Endothelial cell of umbilical vein (primary cell): ENCODE measurements around the gene CLN3. TPM values are rescaled to one million over a fixed set of nuclear protein-coding genes. Genes with fewer than 3 reads are reported as not detected.

Experiments
- BruUV-seq: library from RNA; stranded (reverse); fragments of 400-500 nt; replicated peaks from 2 replicates; lab custom pipeline; 2021; lab: Mats Ljungman, UMichigan
- CTCF ChIA-PET: fragments of 300-600, 350-600 bp; sonication (Branson Sonifier 250); formaldehyde crosslinking; loops from one replicate; lab custom pipeline; 2021; ENCODE audit warnings: antibody characterized with exemption, inconsistent platforms; lab: Charles Lee
- POLR2A ChIA-PET: fragments of 300-600, 350-600 bp; sonication (Branson Sonifier 250); formaldehyde crosslinking; loops from one replicate; lab custom pipeline; 2021; ENCODE audit warnings: antibody characterized with exemption, inconsistent platforms; lab: Charles Lee
- DNase-seq: peaks from one replicate; pipeline ENCODE4 v3.0.0-alpha.2; 2011; ENCODE audit warnings: low read depth, low spot score
- FAIRE-seq: peaks from 2 replicates; lab custom pipeline; 2011; peaks lifted over from hg19 to GRCh38; lab: Jason Lieb, UNC
- H2AFZ ChIP-seq: 2 replicates; pipeline ENCODE4 v1.6.0; 2012; ENCODE audit warnings: low read depth, low read length, control low read depth, inconsistent platforms
- H3K27ac ChIP-seq: 2 replicates; pipeline ENCODE4 v1.5.1; 2011; ENCODE audit warnings: low read depth, mild to moderate bottlenecking, control low read depth, low read length, moderate library complexity; ENCODE audit not compliant: insufficient read depth
- H3K27me3 ChIP-seq, 2 experiments: 2 replicates each; pipeline versions ENCODE4 v1.6.0 to v1.6.1; 2011; ENCODE audit warnings: low read length in 2 of 2, mixed read lengths in 1 of 2; ENCODE audit not compliant: control insufficient read depth in 2 of 2, insufficient read depth in 2 of 2
- H3K36me3 ChIP-seq, 2 experiments: 2 replicates in 1 of 2; 3 replicates in 1 of 2; pipeline ENCODE4 v1.5.1; 2011; ENCODE audit warnings: low read length in 2 of 2, mild to moderate bottlenecking in 1 of 2, moderate library complexity in 1 of 2; ENCODE audit not compliant: control insufficient read depth in 2 of 2, insufficient read depth in 2 of 2; ENCODE audit errors: extremely low read depth in 1 of 2
- H3K4me1 ChIP-seq: 3 replicates; pipeline ENCODE4 v1.5.1; 2011; ENCODE audit warnings: mild to moderate bottlenecking, low read length; ENCODE audit not compliant: control insufficient read depth, insufficient read depth; ENCODE audit errors: extremely low read depth
- H3K4me2 ChIP-seq: 2 replicates; pipeline ENCODE4 v1.6.1; 2011; ENCODE audit warnings: low read length, control low read depth, mixed read lengths; ENCODE audit not compliant: insufficient read depth
- H3K4me3 ChIP-seq, 3 experiments: fragments of 200-600 bp in 1 of 3; sonication (generic), shearing (Covaris generic) in 1 of 3; replicated peaks in 1 of 3; 2 replicates each; pipeline ENCODE4 v1.5.1; 2011 to 2016; ENCODE audit warnings: control low read depth in 3 of 3, low read length in 3 of 3, mild to moderate bottlenecking in 2 of 3, inconsistent platforms in 1 of 3, low read depth in 1 of 3, moderate library complexity in 1 of 3; ENCODE audit not compliant: insufficient read depth in 1 of 3
- H3K79me2 ChIP-seq: 2 replicates; pipeline ENCODE4 v1.6.0; 2012; ENCODE audit warnings: low read length, inconsistent platforms; ENCODE audit not compliant: control insufficient read depth, insufficient read depth
- H3K9ac ChIP-seq: replicated peaks from 2 replicates; pipeline ENCODE3; 2011; ENCODE audit warnings: low read length, control low read depth; ENCODE audit not compliant: insufficient read depth; ENCODE audit errors: extremely low read depth
- H3K9me1 ChIP-seq: replicated peaks from 3 replicates; pipeline ENCODE4 v1.6.0; 2011; ENCODE audit warnings: mild to moderate bottlenecking, low read length; ENCODE audit not compliant: control insufficient read depth, insufficient read depth; ENCODE audit errors: extremely low read depth
- H3K9me3 ChIP-seq: replicated peaks from 2 replicates; pipeline ENCODE4 v1.5.1; 2012; ENCODE audit warnings: low read length, inconsistent platforms; ENCODE audit not compliant: control insufficient read depth, insufficient read depth
- H4K20me1 ChIP-seq: replicated peaks from 2 replicates; pipeline ENCODE3; 2011; ENCODE audit warnings: mild to moderate bottlenecking, low read length; ENCODE audit not compliant: control insufficient read depth, insufficient read depth; ENCODE audit errors: extremely low read depth
- CTCF ChIP-seq, 2 donors: IDR thresholded peaks; 1 replicate in 1 of 2; 2 replicates in 1 of 2; pipeline ENCODE4 v1.5.1; 2011; ENCODE audit warnings: low read length in 2 of 2, mild to moderate bottlenecking in 2 of 2, moderate library complexity in 2 of 2, control low read depth in 1 of 2, inconsistent platforms in 1 of 2, low read depth in 1 of 2; ENCODE audit not compliant: insufficient read depth in 1 of 2; ENCODE audit errors: extremely low read depth in 1 of 2
- EZH2 ChIP-seq: IDR thresholded peaks from 2 replicates; pipeline ENCODE4 v1.6.1; 2012; ENCODE audit warnings: borderline replicate concordance, low read depth, mild to moderate bottlenecking, moderate library complexity, low read length, inconsistent platforms; ENCODE audit not compliant: severe bottlenecking
- FOS ChIP-seq: IDR thresholded peaks from 2 replicates; pipeline ENCODE4 v1.6.1; 2011; ENCODE audit warnings: mild to moderate bottlenecking, low read length, moderate library complexity, borderline replicate concordance; ENCODE audit not compliant: insufficient read depth
- GATA2 ChIP-seq: IDR thresholded peaks from 2 replicates; pipeline ENCODE4 v1.7.0; 2011; ENCODE audit warnings: low read depth, mild to moderate bottlenecking, moderate library complexity, mixed read lengths, low read length; ENCODE audit not compliant: insufficient read length, insufficient read depth
- JUN ChIP-seq: IDR thresholded peaks from 2 replicates; pipeline ENCODE4 v1.6.1; 2011; ENCODE audit warnings: borderline replicate concordance, low read depth; ENCODE audit not compliant: insufficient read length, insufficient read depth
- MAX ChIP-seq: IDR thresholded peaks from 2 replicates; pipeline ENCODE4 v1.6.1; 2011; ENCODE audit not compliant: insufficient read depth, insufficient read length
- MYC ChIP-seq: IDR thresholded peaks from one replicate; pipeline ENCODE4 v1.6.1; 2011; ENCODE audit warnings: mild to moderate bottlenecking, low read depth, low read length
- POLR2A ChIP-seq: IDR thresholded peaks from 2 replicates; pipeline ENCODE4 v1.6.1; 2012; ENCODE audit warnings: low read depth, mild to moderate bottlenecking, control low read depth, low read length
- POLR2AphosphoS5 ChIP-seq: IDR thresholded peaks from 2 replicates; pipeline ENCODE4 v1.6.1; 2012; ENCODE audit warnings: low read depth, mild to moderate bottlenecking, control low read depth, low read length, moderate library complexity; ENCODE audit not compliant: insufficient read depth
- dilution Hi-C: fragments of 300-500 bp; cut with MboI; formaldehyde crosslinking; loops from one replicate; pipeline ENCODE4 v1.15.0; 2019; ENCODE audit warnings: low sequenced_read_pairs; ENCODE audit not compliant: extremely low pct_ligation_motif_present
- intact Hi-C: fragments of 100-400 bp; cut with micrococcal nuclease; formaldehyde crosslinking; loops from one replicate; pipeline ENCODE4 v1.10.0; 2022
- polyA plus RNA-seq, 4 experiments: library from polyadenylated mRNA; depleted of rRNA in 3 of 4; stranded (reverse) in 3 of 4; unstranded in 1 of 4; fragments of >200 nt; gene quantifications; 2 replicates each; pipeline versions ENCODE4 v1.2.1 to v1.2.3, GENCODE V29; 2011 to 2012; ENCODE audit warnings: missing spikeins in 1 of 4
- total RNA-seq: library from RNA; stranded (reverse); gene quantifications from 2 replicates; pipeline ENCODE4 v1.2.3, GENCODE V29; 2021

Gene CLN3
- total and polyA plus RNA-seq, 2 donors (not counting 3 experiments of a cell fraction or from before 2014, with no cell fraction given) = 40.2 to 76.1 TPM

- FAIRE-seq (no peak), DNase-seq (no peak)
- Histone ChIP-seq H3K27me3 (no peaks in the 10 kb centered on the region), H3K9me1 (no peaks in the 10 kb centered on the region), H3K4me1 (no peaks in the 10 kb centered on the region), H3K79me2 (no peaks in the 10 kb centered on the region), H4K20me1 (no peaks in the 10 kb centered on the region), H2AFZ (no peak overlapping the region), H3K9me3 (no peaks in the 10 kb centered on the region), H3K36me3 (no peaks in the 10 kb centered on the region), H3K27ac (no peak overlapping the region), H3K9ac (no peak overlapping the region), H3K4me3 (no peak overlapping the region), H3K4me2 (no peak overlapping the region)
- dilution Hi-C loops = no loop called here
- intact Hi-C loops = no loop called here
- no TSS peak for BruUV-seq
- TF ChIP-seq GATA2 = no peak
- no peak for TF ChIP-seq POLR2A
- TF ChIP-seq POLR2AphosphoS5 = no peak
- no peak for TF ChIP-seq FOS
- no peak for TF ChIP-seq MAX
- TF ChIP-seq CTCF (IDR thresholded peaks at IDR 0.05; ENCODE audit: extremely low read depth in 1 of 2, insufficient read depth in 1 of 2, low read depth in 1 of 2, low read length in 2 of 2) = no peak
- TF ChIP-seq MYC = no peak
- TF ChIP-seq EZH2 = no peak
- TF ChIP-seq JUN = no peak
- ChIA-PET CTCF (no interaction called here), POLR2A (no interaction called here)
Observed at GRCh38 chr16:28499854-28500253, 8.0 kb upstream of the CLN3 start.
